MM.1S (cell line): Measurements from ENCODE around the gene CTNNA3.
A peak's percentile ranks its signal among the peaks of the same experiment; 100 is the strongest.
"Not testable (repeated sequence)": the region's sequence is repeated elsewhere in the genome, so short reads cannot be mapped to it uniquely, and the experiment has no call there.

Source experiments
- DNase-seq: peaks from one replicate; pipeline ENCODE4 v3.0.0-alpha.2; 2015
- H2AFZ ChIP-seq: fragments of 300-600 bp; sonication (generic); 2 replicates; pipeline ENCODE4 v1.6.0; 2016; ENCODE audit warnings: antibody characterized with exemption, low read length
- H3F3A ChIP-seq: fragments of 300-600 bp; sonication (generic); 2 replicates; pipeline ENCODE4 v1.6.1; 2016; ENCODE audit warnings: mild to moderate bottlenecking, antibody characterized with exemption, low read length, moderate library complexity, mixed read lengths; ENCODE audit not compliant: insufficient read depth
- H3K27ac ChIP-seq: fragments of 300-600 bp; sonication (generic); 2 replicates; pipeline ENCODE4 v1.5.1; 2016; ENCODE audit warnings: mild to moderate bottlenecking, low read length
- H3K27me3 ChIP-seq: fragments of 300-600 bp; sonication (generic); replicated peaks from 2 replicates; pipeline ENCODE4 v1.6.0; 2016; ENCODE audit warnings: low read length; ENCODE audit not compliant: insufficient read depth
- H3K36me3 ChIP-seq: fragments of 300-600 bp; sonication (generic); replicated peaks from 2 replicates; pipeline ENCODE4 v1.6.1; 2016; ENCODE audit warnings: mild to moderate bottlenecking, low read length, mixed read lengths; ENCODE audit not compliant: insufficient read depth
- H3K4me1 ChIP-seq: fragments of 300-600 bp; sonication (generic); 2 replicates; pipeline ENCODE4 v1.6.1; 2016; ENCODE audit warnings: low read length, mixed read lengths
- H3K4me2 ChIP-seq: fragments of 300-600 bp; sonication (generic); 2 replicates; pipeline ENCODE4 v1.6.0; 2016; ENCODE audit warnings: low read depth, low read length
- H3K4me3 ChIP-seq: fragments of 300-600 bp; sonication (generic); 2 replicates; pipeline ENCODE4 v1.5.1; 2016; ENCODE audit warnings: low read length, mixed read lengths
- H3K79me2 ChIP-seq: fragments of 300-600 bp; sonication (generic); 2 replicates; pipeline ENCODE4 v1.6.1; 2016; ENCODE audit warnings: mixed run types, low read length, mixed read lengths
- H3K9ac ChIP-seq: fragments of 300-600 bp; sonication (generic); 2 replicates; pipeline ENCODE4 v1.6.1; 2016; ENCODE audit warnings: low read length, mixed read lengths
- H3K9me2 ChIP-seq: fragments of 300-600 bp; sonication (generic); replicated peaks from 2 replicates; pipeline ENCODE4 v1.6.1; 2016; ENCODE audit warnings: mild to moderate bottlenecking, low read length, mixed read lengths; ENCODE audit not compliant: insufficient read depth
- H3K9me3 ChIP-seq: fragments of 300-600 bp; sonication (generic); replicated peaks from 2 replicates; pipeline ENCODE4 v1.6.1; 2016; ENCODE audit warnings: mild to moderate bottlenecking, low read length, mixed read lengths; ENCODE audit not compliant: insufficient read depth
- H4K20me1 ChIP-seq: fragments of 300-600 bp; sonication (generic); 2 replicates; pipeline ENCODE4 v1.6.1; 2016; ENCODE audit warnings: mild to moderate bottlenecking, low read length, moderate library complexity, mixed read lengths; ENCODE audit not compliant: insufficient read depth
- CTCF ChIP-seq: fragments of 300-600 bp; sonication (generic); IDR thresholded peaks from 2 replicates; pipeline ENCODE4 v1.5.1; 2016; ENCODE audit warnings: antibody characterized with exemption, low read length, mixed read lengths
- EZH2 ChIP-seq: fragments of 300-600 bp; sonication (generic); optimal IDR thresholded peaks from 2 replicates; pipeline ENCODE3; 2017; ENCODE audit warnings: low read depth, mild to moderate bottlenecking, antibody characterized with exemption, low read length, mixed read lengths
- EZH2phosphoT487 ChIP-seq: fragments of 300-600 bp; sonication (generic); IDR thresholded peaks from 2 replicates; pipeline ENCODE4 v1.6.1; 2018; ENCODE audit warnings: antibody characterized with exemption, low read length

The CTNNA3 gene

GRCh38 chr10:67401711-67402110 is 294.3 kb downstream of the CTNNA3 start:
- Histone ChIP-seq H3K36me3 (no peaks in the 10 kb centered on the region), H3K27ac (no peak overlapping the region), H3K4me1 (no peaks in the 10 kb centered on the region), H3K9me2 (no peaks in the 10 kb centered on the region), H3K4me3 (no peak overlapping the region), H3K4me2 (no peak overlapping the region), H3K9me3 (no peaks in the 10 kb centered on the region), H4K20me1 (no peaks in the 10 kb centered on the region), H3F3A (no peaks in the 10 kb centered on the region), H3K79me2 (no peaks in the 10 kb centered on the region), H3K27me3 (no peaks in the 10 kb centered on the region), H2AFZ (no peak overlapping the region), H3K9ac (no peak overlapping the region)
- TF ChIP-seq CTCF (no peak), EZH2 (no peak), EZH2phosphoT487 (no peak)
- DNase-seq: no peak

GRCh38 chr10:67386841-67387533 is 309.0 kb downstream of the CTNNA3 start:
- not testable (repeated sequence) for H3K36me3 ChIP-seq, H4K20me1 ChIP-seq, DNase-seq, H3K79me2 ChIP-seq, H3K27ac ChIP-seq, H3K9me2 ChIP-seq, H3K4me3 ChIP-seq, H3K9me3 ChIP-seq, H3K4me1 ChIP-seq, H3F3A ChIP-seq, H3K9ac ChIP-seq, H2AFZ ChIP-seq, H3K27me3 ChIP-seq
- peak overlapping the region; percentile 4; the same call in 1 of the 2 replicates for H3K4me2 ChIP-seq

- no peak overlapping the region for H3K9ac ChIP-seq
- H3K27ac ChIP-seq: no peak overlapping the region
- no peak overlapping the region for H3K4me3 ChIP-seq
- H3K79me2 ChIP-seq: no peaks in the 10 kb centered on the region
- no peak for TF ChIP-seq EZH2phosphoT487
- no peak for TF ChIP-seq CTCF
- no peak for TF ChIP-seq EZH2
- no peaks in the 10 kb centered on the region for H3K27me3 ChIP-seq
- no peaks in the 10 kb centered on the region for H3K9me3 ChIP-seq
- H3F3A ChIP-seq: no peaks in the 10 kb centered on the region
- H3K4me1 ChIP-seq: no peaks in the 10 kb centered on the region
- no peaks in the 10 kb centered on the region for H3K9me2 ChIP-seq
- no peaks in the 10 kb centered on the region for H3K36me3 ChIP-seq
- 0 out of 2 replicates have a peak overlapping the region, but pooled peaks have one; percentile 4 for H3K4me2 ChIP-seq
- DNase-seq: no peak
- H4K20me1 ChIP-seq: no peaks in the 10 kb centered on the region
- H2AFZ ChIP-seq: no peak overlapping the region
Measured at GRCh38 chr10:67386260-67386659, 309.7 kb downstream of the CTNNA3 start.

- Histone ChIP-seq H3K79me2 (no peaks in the 10 kb centered on the region), H4K20me1 (no peaks in the 10 kb centered on the region), H3K27me3 (no peaks in the 10 kb centered on the region), H3K4me2 (no peak overlapping the region), H3K9me3 (no peaks in the 10 kb centered on the region), H3F3A (no peaks in the 10 kb centered on the region), H3K4me3 (no peak overlapping the region), H3K27ac (no peak overlapping the region), H3K9me2 (no peaks in the 10 kb centered on the region), H3K4me1 (no peaks in the 10 kb centered on the region), H3K9ac (no peak overlapping the region), H2AFZ (no peak overlapping the region), H3K36me3 (no peaks in the 10 kb centered on the region)
- no peak for DNase-seq
- no peak for TF ChIP-seq CTCF
- no peak for TF ChIP-seq EZH2phosphoT487
- TF ChIP-seq EZH2: no peak
Measured at GRCh38 chr10:67385566-67385965, 310.4 kb downstream of the CTNNA3 start.
